HG02610 (cell line): ENCODE results near the gene C11orf65.
"Not testable (repeated sequence)": the region's sequence is repeated elsewhere in the genome, so short reads cannot be mapped to it uniquely, and the experiment has no call there.

ENCODE experiments used
- ATAC-seq: cut with Tn5 transposase; IDR thresholded peaks from one replicate; pipeline ENCODE4 v1.9.1; 2021; ENCODE audit warnings: mild to moderate bottlenecking, moderate library complexity; ENCODE audit not compliant: unreplicated experiment

C11orf65 gene

GRCh38 chr11:108373505-108373904, 93.8 kb downstream of the C11orf65 start:
- not testable (repeated sequence) for ATAC-seq

- no peak for ATAC-seq
Measured at GRCh38 chr11:108370990-108371389, 96.3 kb downstream of the C11orf65 start.

- ATAC-seq: no peak
Measured at GRCh38 chr11:108370315-108370714, 97.0 kb downstream of the C11orf65 start.

GRCh38 chr11:108369064-108369463, 98.3 kb downstream of the C11orf65 start:
- no peak for ATAC-seq

GRCh38 chr11:108368134-108368533, 99.2 kb downstream of the C11orf65 start:
- no peak for ATAC-seq

GRCh38 chr11:108364159-108364558, 103.2 kb downstream of the C11orf65 start:
- no peak for ATAC-seq

- ATAC-seq: no peak
Measured at GRCh38 chr11:108351468-108351867, 115.9 kb downstream of the C11orf65 start.

GRCh38 chr11:108346451-108346850, 120.9 kb downstream of the C11orf65 start:
- no peak for ATAC-seq

GRCh38 chr11:108345767-108346166, 121.6 kb downstream of the C11orf65 start:
- no peak for ATAC-seq

- no peak for ATAC-seq
Measured at GRCh38 chr11:108343714-108344113, 123.6 kb downstream of the C11orf65 start.

- ATAC-seq: no peak
Measured at GRCh38 chr11:108341654-108342053, 125.7 kb downstream of the C11orf65 start.

- ATAC-seq: no peak
Measured at GRCh38 chr11:108340973-108341372, 126.4 kb downstream of the C11orf65 start.

- ATAC-seq: no peak
Measured at GRCh38 chr11:108338750-108339149, 128.6 kb downstream of the C11orf65 start.

GRCh38 chr11:108333403-108333899, 133.9 kb downstream of the C11orf65 start:
- no peak for ATAC-seq
